Measurements from ENCODE around the gene RFESD. TPM values are rescaled to one million over a fixed set of nuclear protein-coding genes. Genes with fewer than 3 reads are reported as not detected.

RFESD gene
- total and polyA plus RNA-seq, 2 of the 13 experiments (the other 11 are each of a cell fraction or from before 2014, with no cell fraction given) = 1.1 to 2.2 TPM

DNA sequence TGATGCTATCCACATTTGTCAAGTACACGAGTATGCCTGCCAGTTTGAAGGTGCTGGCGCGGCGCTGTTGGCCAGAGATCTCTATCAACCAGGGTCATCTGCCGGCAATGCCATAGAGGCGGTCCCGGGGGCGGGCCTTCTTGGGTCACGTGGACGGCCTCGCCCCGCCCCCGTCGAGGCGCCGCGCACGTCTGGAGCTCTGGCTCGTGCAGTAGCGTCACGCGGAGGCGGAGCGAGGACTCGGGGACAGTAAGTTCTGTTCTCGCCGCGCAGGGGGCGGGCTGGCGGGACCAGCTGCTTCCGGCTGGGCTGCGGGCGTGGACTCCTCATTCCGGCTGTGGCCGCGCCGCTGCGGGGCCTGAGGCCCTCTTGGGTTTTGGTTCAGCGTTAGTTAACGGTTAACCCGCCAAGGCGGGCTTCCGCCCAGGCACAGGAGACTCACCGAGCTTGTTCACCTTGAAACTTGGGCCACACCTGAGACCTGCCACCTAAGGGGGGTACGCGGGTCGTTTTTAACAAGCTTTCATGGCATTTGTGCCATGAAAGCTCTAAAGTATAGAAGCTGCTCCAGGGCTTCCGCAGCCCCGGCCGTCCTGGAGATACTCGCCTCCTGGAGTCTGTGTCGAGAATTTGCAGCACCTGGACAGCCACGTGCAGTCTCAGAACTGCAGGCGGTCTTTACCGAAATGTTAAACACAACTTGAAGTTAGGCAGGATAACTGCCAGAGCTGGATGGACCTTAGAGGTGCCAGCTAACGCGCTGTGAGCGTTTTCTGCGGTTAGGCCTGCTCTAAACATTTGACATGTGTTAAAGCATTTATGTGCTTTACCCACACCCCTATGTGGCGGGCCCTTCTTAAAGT is at the start of gene RFESD (continued):
- TF ChIP-seq ZBED4 (CRISPR knock-in tag; IDR thresholded peaks at IDR 0.05; ENCODE audit: borderline replicate concordance) (peak; percentile 58), MAF1 (CRISPR knock-in tag; IDR thresholded peaks at IDR 0.05; ENCODE audit: borderline replicate concordance) (0 out of 2 replicates have a peak, but pooled peaks have one; percentile 70), MAFG (CRISPR knock-in tag; IDR thresholded peaks at IDR 0.05) (no peak), ZNF138 (CRISPR knock-in tag; IDR thresholded peaks at IDR 0.05; ENCODE audit: low read depth) (0 out of 2 replicates have a peak, but pooled peaks have one; percentile 67), CEBPZ (IDR thresholded peaks at IDR 0.05; ENCODE audit: low read length) (no peak), ZSCAN31 (CRISPR knock-in tag; IDR thresholded peaks at IDR 0.05; ENCODE audit: low read depth) (peak; percentile 91), ZNF607 (CRISPR knock-in tag; IDR thresholded peaks at IDR 0.05; ENCODE audit: borderline replicate concordance) (peak; percentile 68; the same call in 1 of the 2 replicates), MZF1 (CRISPR knock-in tag; IDR thresholded peaks at IDR 0.05; ENCODE audit: borderline replicate concordance) (no peak), ZNF276 (CRISPR knock-in tag; IDR thresholded peaks at IDR 0.05; ENCODE audit: low read depth) (no peak)
- TF ChIP-seq, protein P1, sequence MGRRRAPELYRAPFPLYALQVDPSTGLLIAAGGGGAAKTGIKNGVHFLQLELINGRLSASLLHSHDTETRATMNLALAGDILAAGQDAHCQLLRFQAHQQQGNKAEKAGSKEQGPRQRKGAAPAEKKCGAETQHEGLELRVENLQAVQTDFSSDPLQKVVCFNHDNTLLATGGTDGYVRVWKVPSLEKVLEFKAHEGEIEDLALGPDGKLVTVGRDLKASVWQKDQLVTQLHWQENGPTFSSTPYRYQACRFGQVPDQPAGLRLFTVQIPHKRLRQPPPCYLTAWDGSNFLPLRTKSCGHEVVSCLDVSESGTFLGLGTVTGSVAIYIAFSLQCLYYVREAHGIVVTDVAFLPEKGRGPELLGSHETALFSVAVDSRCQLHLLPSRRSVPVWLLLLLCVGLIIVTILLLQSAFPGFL (CRISPR knock-in tag; IDR thresholded peaks at IDR 0.05) = no peak
- TF ChIP-seq, protein P2, sequence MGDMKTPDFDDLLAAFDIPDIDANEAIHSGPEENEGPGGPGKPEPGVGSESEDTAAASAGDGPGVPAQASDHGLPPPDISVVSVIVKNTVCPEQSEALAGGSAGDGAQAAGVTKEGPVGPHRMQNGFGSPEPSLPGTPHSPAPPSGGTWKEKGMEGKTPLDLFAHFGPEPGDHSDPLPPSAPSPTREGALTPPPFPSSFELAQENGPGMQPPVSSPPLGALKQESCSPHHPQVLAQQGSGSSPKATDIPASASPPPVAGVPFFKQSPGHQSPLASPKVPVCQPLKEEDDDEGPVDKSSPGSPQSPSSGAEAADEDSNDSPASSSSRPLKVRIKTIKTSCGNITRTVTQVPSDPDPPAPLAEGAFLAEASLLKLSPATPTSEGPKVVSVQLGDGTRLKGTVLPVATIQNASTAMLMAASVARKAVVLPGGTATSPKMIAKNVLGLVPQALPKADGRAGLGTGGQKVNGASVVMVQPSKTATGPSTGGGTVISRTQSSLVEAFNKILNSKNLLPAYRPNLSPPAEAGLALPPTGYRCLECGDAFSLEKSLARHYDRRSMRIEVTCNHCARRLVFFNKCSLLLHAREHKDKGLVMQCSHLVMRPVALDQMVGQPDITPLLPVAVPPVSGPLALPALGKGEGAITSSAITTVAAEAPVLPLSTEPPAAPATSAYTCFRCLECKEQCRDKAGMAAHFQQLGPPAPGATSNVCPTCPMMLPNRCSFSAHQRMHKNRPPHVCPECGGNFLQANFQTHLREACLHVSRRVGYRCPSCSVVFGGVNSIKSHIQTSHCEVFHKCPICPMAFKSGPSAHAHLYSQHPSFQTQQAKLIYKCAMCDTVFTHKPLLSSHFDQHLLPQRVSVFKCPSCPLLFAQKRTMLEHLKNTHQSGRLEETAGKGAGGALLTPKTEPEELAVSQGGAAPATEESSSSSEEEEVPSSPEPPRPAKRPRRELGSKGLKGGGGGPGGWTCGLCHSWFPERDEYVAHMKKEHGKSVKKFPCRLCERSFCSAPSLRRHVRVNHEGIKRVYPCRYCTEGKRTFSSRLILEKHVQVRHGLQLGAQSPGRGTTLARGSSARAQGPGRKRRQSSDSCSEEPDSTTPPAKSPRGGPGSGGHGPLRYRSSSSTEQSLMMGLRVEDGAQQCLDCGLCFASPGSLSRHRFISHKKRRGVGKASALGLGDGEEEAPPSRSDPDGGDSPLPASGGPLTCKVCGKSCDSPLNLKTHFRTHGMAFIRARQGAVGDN (CRISPR knock-in tag; IDR thresholded peaks at IDR 0.05) = peak; percentile 99
